Sigmoid colon (tissue), 4 donors: ENCODE measurements around the gene KLK5.

ENCODE experiments used
- CTCF ChIP-seq, 4 experiments: fragments of 450-650 bp in 3 of 4; fragments of 200-600 bp in 1 of 4; IDR thresholded peaks; one replicate each; pipeline ENCODE4 v1.5.1; 2016 to 2019; ENCODE audit warnings: antibody characterized with exemption in 4 of 4, mild to moderate bottlenecking in 3 of 4, moderate library complexity in 2 of 4
- EP300 ChIP-seq, 4 donors: sonication (generic); formaldehyde crosslinking; IDR thresholded peaks; one replicate each; pipeline ENCODE4 v1.6.1; 2017; ENCODE audit warnings: antibody characterized with exemption in 4 of 4
- POLR2A ChIP-seq, 2 donors: fragments of 450-650 bp; IDR thresholded peaks; one replicate each; pipeline ENCODE4 v1.6.1; 2016; ENCODE audit warnings: antibody characterized with exemption in 2 of 2, mild to moderate bottlenecking in 2 of 2, moderate library complexity in 2 of 2
- POLR2AphosphoS5 ChIP-seq, 4 donors: sonication (generic); formaldehyde crosslinking; IDR thresholded peaks; one replicate each; pipeline ENCODE4 v1.6.1; 2017; ENCODE audit warnings: antibody characterized with exemption in 4 of 4

GRCh38 chr19:50947123-50947522 lies 5.7 kb downstream of the KLK5 start:
- no peak for TF ChIP-seq CTCF (IDR thresholded peaks at IDR 0.05)
- no peak for TF ChIP-seq POLR2AphosphoS5 (IDR thresholded peaks at IDR 0.05)
- TF ChIP-seq POLR2A (IDR thresholded peaks at IDR 0.05) = no peak
- no peak for TF ChIP-seq EP300 (IDR thresholded peaks at IDR 0.05)
